Tibial nerve (tissue), 4 donors: Measurements from ENCODE around the gene KCNV2. TPM values are rescaled to one million over a fixed set of nuclear protein-coding genes. Genes with fewer than 3 reads are reported as not detected.

ENCODE experiments used
- DNase-seq, 2 donors: peaks; one replicate each; pipeline ENCODE4 v3.0.0-alpha.2; 2019; ENCODE audit warnings: low spot score in 2 of 2
- H3K27ac ChIP-seq, 4 donors: fragments of 200-600 bp; sonication (generic) in 3 of 4; one replicate each; pipeline ENCODE4 v1.5.1; 2017 to 2019; ENCODE audit warnings: mild to moderate bottlenecking in 1 of 4
- H3K27me3 ChIP-seq, 2 donors: fragments of 200-600 bp; sonication (generic) in 1 of 2; one replicate each; pipeline versions ENCODE4 v1.5.1 to v1.6.0; 2017 to 2019
- H3K36me3 ChIP-seq, 3 donors: fragments of 200-600 bp; sonication (generic); one replicate each; pipeline ENCODE4 v1.5.1; 2018 to 2019
- H3K4me1 ChIP-seq, 4 donors: fragments of 200-600 bp; sonication (generic) in 3 of 4; one replicate each; pipeline ENCODE4 v1.5.1; 2017 to 2019
- H3K4me3 ChIP-seq, 4 donors: fragments of 200-600 bp; sonication (generic) in 3 of 4; one replicate each; pipeline ENCODE4 v1.5.1; 2017 to 2019; ENCODE audit warnings: mild to moderate bottlenecking in 1 of 4, moderate library complexity in 1 of 4
- H3K9me3 ChIP-seq, 4 donors: fragments of 200-600 bp; sonication (generic) in 3 of 4; one replicate each; pipeline ENCODE4 v1.5.1; 2017 to 2019
- EP300 ChIP-seq, 2 donors: sonication (generic); formaldehyde crosslinking; IDR thresholded peaks; one replicate each; pipeline ENCODE4 v1.6.1; 2017; ENCODE audit warnings: antibody characterized with exemption in 2 of 2, mild to moderate bottlenecking in 1 of 2
- POLR2A ChIP-seq, 2 donors: fragments of 450-650 bp; IDR thresholded peaks; one replicate each; pipeline ENCODE4 v1.6.1; 2017; ENCODE audit warnings: antibody characterized with exemption in 2 of 2, mild to moderate bottlenecking in 2 of 2, moderate library complexity in 2 of 2
- WGBS, 2 donors: methylation state at CpG; one replicate each; pipeline ENCODE4 v1.1.5; 2018; 5-methylcytosine and 5-hydroxymethylcytosine counted together
- total RNA-seq, 4 donors: library from RNA; depleted of rRNA; stranded (reverse); fragments of >200 nt; gene quantifications; one replicate each; pipeline ENCODE4 v1.1.0, GENCODE V29; 2016
- TF ChIP-seq, protein P1 (sequence below), 5 experiments: fragments of 200-600 bp in 3 of 5; fragments of 450-650 bp in 2 of 5; sonication (generic) in 3 of 5; IDR thresholded peaks; one replicate each; pipeline ENCODE4 v1.5.1; 2016 to 2019; ENCODE audit warnings: antibody characterized with exemption in 5 of 5, mild to moderate bottlenecking in 3 of 5, moderate library complexity in 2 of 5

KCNV2 gene
- total RNA-seq, 4 donors from 2014 or later, result not detected

DNA sequence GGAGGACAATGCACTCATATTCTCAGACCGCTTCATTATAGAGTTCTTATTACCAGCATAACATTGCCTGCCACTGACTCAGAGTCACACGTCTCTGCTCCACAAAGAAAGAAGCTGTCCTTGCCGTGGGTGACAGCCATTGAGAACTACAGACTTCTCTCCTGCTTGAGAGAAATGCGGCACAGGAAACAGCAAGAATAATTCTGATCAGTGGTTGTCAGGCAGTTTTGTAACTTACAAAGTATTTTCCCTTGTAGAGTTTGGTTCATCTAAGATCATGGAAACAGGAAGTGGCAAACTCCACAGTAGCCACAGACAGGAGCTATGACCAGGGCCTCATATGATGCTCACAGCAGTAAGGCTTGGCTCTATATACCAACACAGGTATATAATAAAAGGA is 47.0 kb downstream of the KCNV2 start:
- no peaks in the 10 kb centered on the region for H3K27me3 ChIP-seq
- 76 to 78% methylated on average over 4 of the region's 4 CpGs for WGBS, 2 donors
- peaks cover 0 to 52% (median 0%) of the 10 kb centered on the region in 3 donors for H3K36me3 ChIP-seq
- TF ChIP-seq POLR2A (IDR thresholded peaks at IDR 0.05) (no peak), EP300 (IDR thresholded peaks at IDR 0.05) (no peak)
- TF ChIP-seq, protein P1, sequence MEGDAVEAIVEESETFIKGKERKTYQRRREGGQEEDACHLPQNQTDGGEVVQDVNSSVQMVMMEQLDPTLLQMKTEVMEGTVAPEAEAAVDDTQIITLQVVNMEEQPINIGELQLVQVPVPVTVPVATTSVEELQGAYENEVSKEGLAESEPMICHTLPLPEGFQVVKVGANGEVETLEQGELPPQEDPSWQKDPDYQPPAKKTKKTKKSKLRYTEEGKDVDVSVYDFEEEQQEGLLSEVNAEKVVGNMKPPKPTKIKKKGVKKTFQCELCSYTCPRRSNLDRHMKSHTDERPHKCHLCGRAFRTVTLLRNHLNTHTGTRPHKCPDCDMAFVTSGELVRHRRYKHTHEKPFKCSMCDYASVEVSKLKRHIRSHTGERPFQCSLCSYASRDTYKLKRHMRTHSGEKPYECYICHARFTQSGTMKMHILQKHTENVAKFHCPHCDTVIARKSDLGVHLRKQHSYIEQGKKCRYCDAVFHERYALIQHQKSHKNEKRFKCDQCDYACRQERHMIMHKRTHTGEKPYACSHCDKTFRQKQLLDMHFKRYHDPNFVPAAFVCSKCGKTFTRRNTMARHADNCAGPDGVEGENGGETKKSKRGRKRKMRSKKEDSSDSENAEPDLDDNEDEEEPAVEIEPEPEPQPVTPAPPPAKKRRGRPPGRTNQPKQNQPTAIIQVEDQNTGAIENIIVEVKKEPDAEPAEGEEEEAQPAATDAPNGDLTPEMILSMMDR (IDR thresholded peaks at IDR 0.05), result no peak
- H3K27ac ChIP-seq, result no peak overlapping the region
- no peaks in the 10 kb centered on the region for H3K4me1 ChIP-seq
- no peaks in the 10 kb centered on the region for H3K9me3 ChIP-seq
- DNase-seq, result no peak
- no peak overlapping the region for H3K4me3 ChIP-seq

DNA sequence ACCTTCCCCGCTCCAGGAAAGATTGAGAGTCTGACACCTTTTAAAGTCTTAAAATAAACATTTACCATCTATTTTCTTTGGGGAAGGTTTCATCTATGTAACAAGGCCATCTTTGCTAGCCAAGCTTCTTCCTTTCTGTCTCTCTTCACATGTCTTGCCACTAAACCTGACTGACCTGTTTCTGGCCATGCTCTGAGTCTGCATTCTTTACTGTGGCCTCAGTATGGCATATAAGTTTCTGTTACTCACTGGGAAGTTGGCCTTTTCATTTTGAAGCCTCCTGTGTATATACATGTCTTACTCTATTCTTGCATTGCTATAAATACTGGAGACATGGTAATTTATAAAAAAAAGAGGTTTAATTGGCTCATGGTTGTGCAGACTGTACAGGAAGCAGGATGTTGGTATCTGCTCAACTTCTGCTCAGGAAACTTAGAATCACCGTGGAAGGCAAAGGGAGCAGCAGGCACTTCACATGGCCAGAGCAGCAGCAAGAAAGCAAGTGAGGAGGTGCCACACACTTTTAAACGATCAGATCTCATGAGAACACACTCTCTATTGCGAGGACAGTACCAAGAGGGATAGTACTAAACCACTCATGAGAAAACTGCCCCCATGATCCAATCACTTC is 48.1 kb downstream of the KCNV2 start:
- no peak overlapping the region for H3K4me3 ChIP-seq
- H3K27me3 ChIP-seq, result no peaks in the 10 kb centered on the region
- H3K9me3 ChIP-seq, result no peaks in the 10 kb centered on the region
- DNase-seq, result no peak
- 79 to 83% methylated on average over 4 of the region's 4 CpGs for WGBS, 2 donors
- TF ChIP-seq, protein P1 (IDR thresholded peaks at IDR 0.05), result no peak
- TF ChIP-seq POLR2A (IDR thresholded peaks at IDR 0.05) (no peak), EP300 (IDR thresholded peaks at IDR 0.05) (no peak)
- no peaks in the 10 kb centered on the region for H3K4me1 ChIP-seq
- no peak overlapping the region for H3K27ac ChIP-seq
- peaks cover 0 to 53% (median 0%) of the 10 kb centered on the region in 3 donors for H3K36me3 ChIP-seq

DNA sequence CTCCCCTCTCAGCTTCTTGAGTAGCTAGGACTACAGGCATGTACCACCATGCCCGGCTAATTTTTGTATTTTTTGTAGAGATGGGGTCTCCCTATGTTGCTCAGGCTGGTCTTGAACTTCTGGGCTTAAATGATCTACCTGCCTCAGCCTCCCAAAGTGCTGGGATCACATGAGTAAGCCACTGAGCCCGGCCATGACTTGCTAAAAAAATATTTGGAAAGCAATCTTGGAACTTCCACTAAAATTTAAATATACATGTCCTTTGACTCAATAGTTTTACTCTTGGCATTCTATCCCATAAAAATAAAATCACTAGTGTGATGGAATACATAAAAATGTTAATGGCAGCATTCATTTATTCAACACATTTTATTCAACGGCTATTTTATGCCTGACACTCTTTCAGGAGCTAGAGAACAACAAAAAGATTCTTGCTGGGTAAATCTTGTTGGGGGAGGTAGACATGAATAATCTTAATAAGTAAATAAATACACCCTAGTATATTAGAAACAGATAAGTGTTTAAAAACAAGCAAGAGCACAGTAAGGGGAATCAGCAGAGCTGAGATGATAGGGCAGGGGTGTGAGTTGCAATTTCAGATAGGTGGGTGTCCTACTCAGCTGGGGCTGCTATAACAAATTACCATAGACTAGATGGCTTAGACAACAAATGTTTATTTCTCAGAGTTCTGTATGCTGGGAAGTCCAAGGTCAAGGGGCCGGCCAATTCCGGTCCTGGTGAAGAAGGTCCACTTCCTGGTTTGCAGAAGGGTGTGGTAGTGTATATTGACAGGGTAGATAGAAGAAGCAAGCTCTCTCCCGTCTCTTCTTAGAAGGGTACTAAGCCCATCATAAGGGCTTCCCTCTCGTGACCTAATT is 50.7 kb downstream of the KCNV2 start:
- peaks cover 0 to 6% (median 3%) of the 10 kb centered on the region in 4 donors for H3K9me3 ChIP-seq
- 72 to 73% methylated on average over 7 of the region's 7 CpGs for WGBS, 2 donors

DNA sequence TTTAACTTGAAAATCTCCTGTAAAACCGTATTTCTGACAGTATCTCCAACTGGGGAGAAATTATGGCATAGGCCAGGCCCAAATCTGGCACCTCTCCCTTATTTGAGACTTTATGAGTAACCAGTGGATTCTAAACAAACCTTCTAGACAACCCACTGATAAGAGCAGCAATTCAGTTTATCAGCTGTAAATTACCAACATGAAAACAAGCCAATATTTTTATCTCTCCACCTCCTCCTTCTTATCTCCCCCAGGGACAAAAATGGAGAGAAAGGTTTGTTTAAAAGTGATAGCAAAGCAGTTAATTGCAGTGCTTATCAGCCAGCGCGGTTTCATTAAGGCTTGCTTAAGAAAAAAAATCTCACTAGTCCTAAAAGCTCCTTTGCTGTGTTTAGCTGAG is 53.8 kb downstream of the KCNV2 start:
- Histone ChIP-seq H3K36me3 (peaks cover 0 to 73% (median 0%) of the 10 kb centered on the region in 3 donors), H3K4me1 (no peaks in the 10 kb centered on the region), H3K4me3 (no peak overlapping the region), H3K27me3 (no peaks in the 10 kb centered on the region), H3K9me3 (peaks cover 0 to 37% (median 16%) of the 10 kb centered on the region in 4 donors), H3K27ac (no peak overlapping the region)
- no peak for DNase-seq
- TF ChIP-seq EP300 (IDR thresholded peaks at IDR 0.05) (no peak), POLR2A (IDR thresholded peaks at IDR 0.05) (no peak)
- TF ChIP-seq, protein P1 (IDR thresholded peaks at IDR 0.05), result no peak
- 69 to 76% methylated on average over 3 of the region's 3 CpGs for WGBS, 2 donors

More for the DNA sequence above, 50.7 kb downstream of the KCNV2 start:
- no peaks in the 10 kb centered on the region for H3K4me1 ChIP-seq
- peaks cover 0 to 59% (median 0%) of the 10 kb centered on the region in 3 donors for H3K36me3 ChIP-seq
- DNase-seq, result no peak
- H3K4me3 ChIP-seq, result no peak overlapping the region
- H3K27ac ChIP-seq, result no peak overlapping the region
- no peaks in the 10 kb centered on the region for H3K27me3 ChIP-seq
- TF ChIP-seq POLR2A (IDR thresholded peaks at IDR 0.05) (no peak), EP300 (IDR thresholded peaks at IDR 0.05) (no peak)
- TF ChIP-seq, protein P1 (IDR thresholded peaks at IDR 0.05), result no peak

DNA sequence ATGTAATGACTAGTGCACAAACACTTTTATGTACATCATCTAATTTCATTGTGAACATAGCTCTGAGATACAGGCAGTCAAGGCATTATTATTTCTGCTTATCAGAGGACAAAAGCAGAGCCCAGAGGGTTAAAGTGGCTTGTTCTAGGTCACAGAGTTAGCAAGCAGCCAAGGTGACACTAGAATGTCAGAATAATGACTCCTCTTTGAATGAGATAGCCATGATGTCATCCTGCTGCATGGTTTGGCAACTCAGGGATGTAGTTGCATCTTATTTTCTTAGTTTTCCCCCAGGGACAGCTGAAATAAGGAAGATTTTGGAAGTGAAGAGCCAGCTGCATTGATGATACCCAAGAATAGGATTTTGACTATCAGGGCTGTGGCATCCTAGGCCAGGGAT is 54.4 kb downstream of the KCNV2 start:
- H3K9me3 ChIP-seq, result peaks cover 0 to 41% (median 16%) of the 10 kb centered on the region in 4 donors
- H3K27ac ChIP-seq, result no peak overlapping the region
- no peaks in the 10 kb centered on the region for H3K27me3 ChIP-seq
- no peak overlapping the region for H3K4me3 ChIP-seq
- peaks cover 0 to 79% (median 0%) of the 10 kb centered on the region in 3 donors for H3K36me3 ChIP-seq
- DNase-seq, result no peak
- TF ChIP-seq EP300 (IDR thresholded peaks at IDR 0.05), result no peak
- TF ChIP-seq, protein P1 (IDR thresholded peaks at IDR 0.05), result no peak
- TF ChIP-seq POLR2A (IDR thresholded peaks at IDR 0.05), result no peak
- no peaks in the 10 kb centered on the region for H3K4me1 ChIP-seq
